RPMI8226 (cell line): ENCODE results near the gene YIF1A.
"Not testable (repeated sequence)": the region's sequence is repeated elsewhere in the genome, so short reads cannot be mapped to it uniquely, and the experiment has no call there.

ENCODE experiments used
- DNase-seq: peaks from one replicate; pipeline ENCODE4 v3.0.0-alpha.2; 2015

The YIF1A gene

GRCh38 chr11:66268244-66268951 lies 20.5 kb downstream of the YIF1A start, which contains the start of gene RAB1B:
Gene RAB1B, plus strand, starts transcription at chr11:66268639. Its CDS starts 41 bp downstream, at chr11:66268680.
- peak; percentile 100 for DNase-seq

- DNase-seq, result peak; percentile 89
Observed at GRCh38 chr11:66267379-66268243, 21.3 kb downstream of the YIF1A start.

GRCh38 chr11:66267039-66267378 lies 21.9 kb downstream of the YIF1A start:
- no peak for DNase-seq

GRCh38 chr11:66266378-66267038 lies 22.4 kb downstream of the YIF1A start:
- no peak for DNase-seq

- no peak for DNase-seq
Observed at GRCh38 chr11:66265531-66266377, 23.2 kb downstream of the YIF1A start.

- DNase-seq, result peak; percentile 57
Observed at GRCh38 chr11:66264914-66265313, 24.0 kb downstream of the YIF1A start.

- DNase-seq, result no peak
Observed at GRCh38 chr11:66264383-66264782, 24.6 kb downstream of the YIF1A start.

GRCh38 chr11:66263785-66264184 lies 25.2 kb downstream of the YIF1A start:
- DNase-seq, result no peak

- DNase-seq, result no peak
Observed at GRCh38 chr11:66263231-66263630, 25.7 kb downstream of the YIF1A start.

GRCh38 chr11:66262696-66263095 lies 26.2 kb downstream of the YIF1A start:
- DNase-seq, result no peak

GRCh38 chr11:66262191-66262590 lies 26.8 kb downstream of the YIF1A start:
- no peak for DNase-seq

- DNase-seq, result no peak
Observed at GRCh38 chr11:66261578-66261977, 27.4 kb downstream of the YIF1A start.

GRCh38 chr11:66259956-66260355 lies 29.0 kb downstream of the YIF1A start:
- no peak for DNase-seq

- DNase-seq, result no peak
Observed at GRCh38 chr11:66259225-66259624, 29.7 kb downstream of the YIF1A start.

- no peak for DNase-seq
Observed at GRCh38 chr11:66258473-66258893, 30.5 kb downstream of the YIF1A start.

GRCh38 chr11:66253081-66253480 lies 35.9 kb downstream of the YIF1A start:
- not testable (repeated sequence) for DNase-seq

GRCh38 chr11:66251809-66252208 lies 37.1 kb downstream of the YIF1A start:
- DNase-seq, result no peak

GRCh38 chr11:66248903-66249302 lies 40.0 kb downstream of the YIF1A start:
- DNase-seq, result no peak

- DNase-seq, result peak; percentile 45
Observed at GRCh38 chr11:66247801-66248200, 41.1 kb downstream of the YIF1A start.

- no peak for DNase-seq
Observed at GRCh38 chr11:66247295-66247694, 41.6 kb downstream of the YIF1A start.

- DNase-seq, result no peak
Observed at GRCh38 chr11:66243782-66244535, 45.0 kb downstream of the YIF1A start.
